IgD-negative memory B cell (primary cell): ENCODE data around the gene BLM. TPM values are rescaled to one million over a fixed set of nuclear protein-coding genes. Genes with fewer than 3 reads are reported as not detected.
"Not testable (repeated sequence)": the region's sequence is repeated elsewhere in the genome, so short reads cannot be mapped to it uniquely, and the experiment has no call there.

ENCODE experiments used
- H3K27ac Mint-ChIP-seq, 3 donors: one replicate each; pipeline ENCODE4 v1.8.0; 2020 to 2022; ENCODE audit warnings: mild to moderate bottlenecking in 3 of 3, mixed read lengths in 3 of 3, moderate library complexity in 1 of 3
- H3K27me3 Mint-ChIP-seq: one replicate; pipeline ENCODE4 v1.8.0; 2021; ENCODE audit warnings: mixed read lengths
- H3K36me3 Mint-ChIP-seq: one replicate; pipeline ENCODE4 v1.8.0; 2020; ENCODE audit warnings: mild to moderate bottlenecking, mixed read lengths
- H3K4me1 Mint-ChIP-seq, 3 donors: one replicate each; pipeline ENCODE4 v1.8.0; 2020 to 2022; ENCODE audit warnings: mixed read lengths in 3 of 3, mild to moderate bottlenecking in 1 of 3
- H3K4me3 Mint-ChIP-seq, 4 donors: one replicate each; pipeline ENCODE4 v1.8.0; 2020 to 2022; ENCODE audit warnings: mild to moderate bottlenecking in 4 of 4, mixed read lengths in 4 of 4, moderate library complexity in 3 of 4
- H3K9me3 Mint-ChIP-seq, 3 donors: one replicate each; pipeline ENCODE4 v1.8.0; 2020 to 2021; ENCODE audit warnings: mixed read lengths in 3 of 3, mild to moderate bottlenecking in 1 of 3
- polyA plus RNA-seq: library from polyadenylated mRNA; unstranded; fragments of 300-500 nt; fragmentation: Illumina TruSeq; gene quantifications from one replicate; pipeline ENCODE4 v1.2.3, GENCODE V29; 2021

The BLM gene
- polyA plus RNA-seq, 1 donor from 2014 or later: 14.4 TPM

DNA sequence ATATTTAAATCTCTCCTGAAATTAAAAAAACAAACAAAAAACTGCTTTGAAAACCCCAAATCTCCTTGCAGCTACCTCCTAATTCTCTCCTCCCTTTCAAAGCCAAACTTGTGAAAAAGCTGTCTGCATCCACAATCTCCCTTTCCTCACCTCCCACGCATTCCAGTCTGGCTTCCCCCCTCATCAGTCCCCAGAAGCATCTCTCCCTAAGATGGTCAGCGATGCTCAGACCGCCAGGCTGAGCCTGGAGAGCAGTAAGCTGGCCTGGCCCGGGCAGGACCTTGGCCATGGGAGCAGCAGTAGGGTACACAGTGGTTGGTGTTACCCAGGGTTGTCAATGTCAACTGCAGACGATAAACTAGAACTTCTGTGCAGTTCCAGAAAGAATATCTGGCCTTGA, 32.9 kb upstream of the BLM start:
- Mint-ChIP-seq H3K9me3 (peaks cover 0 to 3% (median 0%) of the 10 kb centered on the region in 3 donors), H3K27me3 (peaks cover 5% of the 10 kb centered on the region), H3K4me3 (no peak overlapping the region), H3K36me3 (peaks cover 7% of the 10 kb centered on the region), H3K4me1 (peaks cover 10 to 14% (median 13%) of the 10 kb centered on the region in 3 donors), H3K27ac (no peak overlapping the region)

DNA sequence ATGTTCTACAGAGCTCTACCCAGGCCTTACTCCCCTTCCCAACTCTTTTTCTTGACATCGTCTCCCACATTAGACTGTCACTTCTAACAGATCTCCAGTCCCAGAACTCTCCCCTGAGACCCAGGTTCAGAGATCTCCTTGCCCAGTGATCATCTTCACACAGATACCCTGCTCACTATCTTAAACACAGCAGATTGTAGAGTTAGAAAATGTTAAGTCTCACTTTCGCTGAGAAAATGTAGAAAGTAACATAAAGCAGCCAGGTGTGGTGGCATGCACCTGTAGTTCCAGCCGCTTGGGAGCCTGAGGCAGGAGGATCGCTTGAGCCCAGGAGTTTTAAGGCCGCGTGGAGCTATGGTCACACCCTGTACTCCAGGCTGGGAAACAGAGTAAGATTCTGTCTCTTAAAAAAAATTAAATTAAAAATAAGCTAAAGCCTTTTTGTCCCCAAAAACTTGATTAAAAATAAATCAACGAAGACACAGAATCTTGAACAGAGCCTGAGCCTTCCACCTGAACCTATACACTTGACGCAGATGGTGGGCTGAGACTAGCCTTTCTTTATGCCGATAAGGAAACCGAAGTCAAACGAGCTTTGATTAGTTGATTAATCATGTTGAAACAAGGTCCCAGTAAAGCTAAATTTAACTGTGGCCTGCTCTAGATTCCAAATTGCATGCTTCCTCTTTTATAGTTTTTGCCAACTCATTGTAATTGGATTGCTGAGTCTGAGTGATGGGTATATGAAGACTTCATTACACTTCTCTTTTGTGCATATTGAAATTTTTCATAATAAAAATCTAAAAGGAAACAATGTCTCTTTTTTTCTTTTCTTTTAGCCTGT, 31.3 kb upstream of the BLM start:
- Mint-ChIP-seq H3K36me3 (peaks cover 7% of the 10 kb centered on the region), H3K9me3 (peaks cover 0 to 5% (median 0%) of the 10 kb centered on the region in 3 donors), H3K4me1 (peaks cover 10 to 14% (median 13%) of the 10 kb centered on the region in 3 donors), H3K27ac (peak overlapping the region in 1 of 3 donors; percentile 51), H3K4me3 (no peak overlapping the region), H3K27me3 (peaks cover 5% of the 10 kb centered on the region)

DNA sequence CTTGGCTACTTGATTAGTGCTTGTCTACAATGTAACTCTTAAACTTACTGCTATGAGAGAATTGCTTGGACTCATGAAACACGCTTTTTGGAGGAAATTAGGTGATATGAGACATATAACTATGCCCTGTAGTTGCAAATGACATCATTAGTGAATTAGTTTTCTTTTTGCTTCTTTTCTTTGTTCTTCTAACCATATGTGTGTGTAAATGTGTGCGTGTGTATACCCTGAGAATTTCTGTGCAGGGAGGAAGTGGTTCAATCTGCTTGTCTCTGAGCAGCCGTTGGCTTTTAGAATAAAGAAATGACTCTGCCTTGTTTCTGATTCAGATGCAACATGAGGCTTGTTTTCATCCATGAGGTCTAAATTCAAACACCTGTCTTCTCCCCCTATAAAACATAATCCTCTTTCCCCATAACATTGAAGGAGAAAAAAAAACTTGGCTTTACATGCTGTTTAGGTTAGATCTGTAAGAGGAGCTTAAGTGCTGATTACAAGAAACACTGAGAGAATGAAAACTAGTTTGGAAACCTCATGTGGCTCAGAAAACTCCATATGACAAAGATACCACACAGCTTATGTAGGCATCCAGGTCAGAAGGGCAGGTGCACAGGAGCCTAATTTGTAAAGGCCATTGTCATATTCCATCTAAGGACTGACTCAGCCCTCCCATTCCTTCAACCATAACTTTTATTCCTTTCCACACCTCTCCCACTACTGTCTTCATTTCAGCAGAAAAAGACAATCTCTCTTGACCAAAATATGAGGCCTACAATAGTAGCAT, 30.5 kb upstream of the BLM start:
- H3K27me3 Mint-ChIP-seq: peaks cover 5% of the 10 kb centered on the region
- no peak overlapping the region for H3K27ac Mint-ChIP-seq
- H3K4me1 Mint-ChIP-seq: peaks cover 10 to 14% (median 13%) of the 10 kb centered on the region in 3 donors
- H3K9me3 Mint-ChIP-seq: peaks cover 0 to 5% (median 0%) of the 10 kb centered on the region in 3 donors
- H3K4me3 Mint-ChIP-seq: no peak overlapping the region
- peaks cover 5% of the 10 kb centered on the region for H3K36me3 Mint-ChIP-seq

DNA sequence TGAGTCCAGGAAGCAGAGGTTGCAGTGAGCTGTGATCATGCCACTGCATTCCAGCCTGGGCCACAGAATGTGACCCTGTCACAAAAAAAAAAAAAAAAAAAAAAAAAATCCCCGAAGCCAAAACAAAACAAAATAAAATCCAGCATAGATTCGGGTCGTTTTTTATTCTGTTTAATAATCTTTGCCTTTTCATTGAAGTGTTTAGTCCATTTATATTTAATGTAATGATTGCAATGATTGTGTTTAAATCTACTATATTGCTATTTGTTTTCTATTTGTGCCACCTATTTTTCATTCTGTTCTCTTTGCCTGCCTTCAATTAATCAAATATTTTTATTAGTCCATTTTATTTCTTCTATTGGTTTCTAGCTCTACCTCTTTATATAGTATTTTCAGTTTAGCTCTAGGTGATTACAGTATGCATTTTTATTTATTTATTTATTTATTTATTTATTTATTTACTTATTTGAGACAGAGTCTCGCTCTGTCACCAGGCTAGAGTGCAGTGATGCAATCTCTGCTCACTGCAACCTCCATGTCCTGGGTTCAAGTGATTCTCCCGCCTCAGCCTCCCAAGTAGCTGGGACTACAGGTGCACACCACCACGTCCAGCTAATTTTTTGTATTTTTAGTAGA, 27.7 kb upstream of the BLM start:
- H3K27ac Mint-ChIP-seq, H3K4me3 Mint-ChIP-seq, H3K27me3 Mint-ChIP-seq, H3K9me3 Mint-ChIP-seq, H3K36me3 Mint-ChIP-seq: not testable (repeated sequence)
- peaks cover 13 to 16% (median 14%) of the 10 kb centered on the region in 3 donors for H3K4me1 Mint-ChIP-seq

DNA sequence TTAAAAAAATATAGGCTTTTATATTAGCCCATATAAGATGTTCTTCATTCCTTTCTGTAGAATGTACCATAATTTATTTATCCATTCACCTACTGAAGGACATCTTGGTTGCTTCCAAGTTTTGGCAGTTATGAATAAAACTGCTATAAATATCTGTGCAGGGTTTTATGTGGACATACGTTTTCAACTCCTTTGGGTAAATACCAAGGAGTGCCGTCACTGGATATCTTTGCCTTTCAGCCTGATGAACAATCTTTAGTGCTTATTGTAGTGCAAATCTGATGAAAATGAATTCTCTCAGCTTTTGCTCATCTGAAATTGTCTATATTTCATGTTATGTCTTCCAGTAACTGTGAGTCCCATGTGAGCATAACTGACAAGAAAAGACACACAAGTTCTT, 26.6 kb upstream of the BLM start:
- peaks cover 2% of the 10 kb centered on the region for H3K27me3 Mint-ChIP-seq
- peaks cover 2% of the 10 kb centered on the region for H3K36me3 Mint-ChIP-seq
- no peak overlapping the region for H3K27ac Mint-ChIP-seq
- H3K4me1 Mint-ChIP-seq: peaks cover 10 to 16% (median 13%) of the 10 kb centered on the region in 3 donors
- H3K9me3 Mint-ChIP-seq: peaks cover 0 to 5% (median 0%) of the 10 kb centered on the region in 3 donors
- H3K4me3 Mint-ChIP-seq: no peak overlapping the region

DNA sequence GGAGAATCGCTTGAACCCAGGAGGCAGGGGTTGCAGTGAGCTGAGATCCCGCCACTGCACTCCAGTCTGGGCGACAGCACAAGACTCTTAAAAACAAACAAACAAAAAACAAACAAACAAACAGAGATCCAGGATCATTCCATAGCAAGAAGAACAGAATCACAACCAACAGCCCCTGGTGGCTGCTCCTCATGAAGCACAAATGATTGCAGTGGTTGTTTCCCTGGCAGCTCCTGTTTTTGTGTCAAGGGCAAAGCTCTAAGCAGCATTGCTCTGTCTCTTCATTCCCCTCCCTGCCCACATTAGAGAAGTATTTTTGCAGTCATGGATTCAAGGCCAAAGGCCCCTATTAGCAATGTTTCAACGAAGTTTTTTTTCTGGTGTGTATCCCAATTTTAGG, 25.8 kb upstream of the BLM start:
- Mint-ChIP-seq H3K4me1 (peaks cover 5 to 10% (median 8%) of the 10 kb centered on the region in 3 donors), H3K27me3 (peaks cover 1% of the 10 kb centered on the region), H3K4me3 (no peak overlapping the region), H3K9me3 (peaks cover 0 to 5% (median 0%) of the 10 kb centered on the region in 3 donors), H3K27ac (no peak overlapping the region), H3K36me3 (peaks cover 2% of the 10 kb centered on the region)

DNA sequence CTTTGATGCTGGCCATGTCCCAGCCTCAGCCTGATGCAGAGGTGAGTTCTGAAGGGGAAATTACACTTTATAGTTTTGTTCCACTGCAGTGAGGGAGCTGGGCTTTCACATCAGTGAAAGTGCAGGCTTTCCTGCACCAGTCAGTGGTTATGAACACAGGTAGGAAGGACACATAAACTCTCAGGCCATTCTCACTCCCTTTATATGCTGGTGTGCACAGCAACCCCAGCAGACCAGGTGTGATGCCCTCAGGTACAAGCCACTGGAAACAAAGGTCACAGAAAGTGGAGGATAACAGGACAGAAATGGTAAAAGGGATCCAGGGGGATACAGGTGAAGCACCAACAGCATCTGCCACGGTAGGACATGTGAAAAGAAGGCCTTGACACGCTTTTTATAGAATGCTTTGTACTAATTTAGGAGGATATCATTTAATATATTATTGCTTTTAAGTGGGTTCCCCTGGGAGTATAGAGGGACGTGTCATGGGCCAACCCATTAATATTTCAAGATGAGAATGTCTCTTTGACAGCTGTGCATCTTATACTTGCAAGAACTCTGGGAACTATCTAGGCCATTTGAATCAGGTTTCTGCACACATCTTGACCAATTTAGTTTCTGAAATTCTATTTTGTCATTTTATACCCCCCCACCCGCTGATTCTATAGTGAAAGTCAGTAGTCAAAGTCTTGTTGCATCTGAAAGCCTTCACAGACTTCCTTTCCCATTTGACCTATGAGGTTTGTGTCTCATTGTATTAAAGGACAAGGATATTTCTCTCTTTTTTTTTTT, 25.0 kb upstream of the BLM start:
- Mint-ChIP-seq H3K36me3 (peaks cover 2% of the 10 kb centered on the region), H3K4me3 (no peak overlapping the region), H3K27me3 (peaks cover 1% of the 10 kb centered on the region), H3K9me3 (peaks cover 0 to 5% (median 0%) of the 10 kb centered on the region in 3 donors), H3K27ac (no peak overlapping the region), H3K4me1 (peaks cover 0 to 6% (median 1%) of the 10 kb centered on the region in 3 donors)

DNA sequence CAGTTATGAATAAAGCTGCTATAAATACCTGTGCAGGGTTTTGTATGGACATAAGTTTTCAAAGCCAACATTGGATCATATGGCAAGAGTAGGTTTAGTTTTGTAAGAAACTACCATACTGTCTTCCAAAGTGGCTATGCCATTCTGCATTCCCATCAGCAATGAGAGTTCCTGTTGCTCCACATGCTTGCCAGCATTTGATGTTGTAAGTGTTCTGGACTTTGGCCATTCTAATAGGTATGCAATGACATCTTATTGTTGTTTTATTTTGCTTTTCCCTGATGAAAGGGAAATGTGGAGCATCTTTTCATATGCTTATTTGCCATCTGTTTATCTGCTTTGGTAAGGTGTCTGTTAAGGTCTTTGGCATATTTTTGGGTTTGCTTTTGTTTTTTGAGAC, 22.2 kb upstream of the BLM start:
- Mint-ChIP-seq H3K27ac (no peak overlapping the region), H3K9me3 (no peaks in the 10 kb centered on the region), H3K27me3 (peaks cover 1% of the 10 kb centered on the region), H3K36me3 (peaks cover under 1% of the 10 kb centered on the region), H3K4me3 (no peak overlapping the region), H3K4me1 (peaks cover 0 to 6% (median 1%) of the 10 kb centered on the region in 3 donors)

DNA sequence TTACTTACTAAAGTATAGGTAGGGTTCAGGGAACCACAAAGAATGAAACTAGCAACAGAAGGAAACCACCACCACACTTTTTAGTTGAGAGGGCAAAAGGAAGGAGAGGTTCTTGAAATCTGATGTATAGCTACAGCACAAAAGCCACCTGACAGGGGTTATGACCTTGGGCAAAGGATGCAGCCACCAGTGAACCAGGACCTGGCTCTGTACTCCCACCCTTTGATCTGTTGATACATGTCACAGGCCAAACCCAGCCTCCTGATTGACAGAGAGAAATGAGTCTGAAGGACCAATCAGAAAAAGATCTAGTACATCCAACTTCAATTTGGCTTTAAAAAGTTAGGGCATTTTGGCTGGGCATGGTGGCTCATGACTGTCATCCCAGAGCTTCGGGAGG, 20.0 kb upstream of the BLM start:
- H3K27ac Mint-ChIP-seq: no peak overlapping the region
- H3K4me3 Mint-ChIP-seq: no peak overlapping the region
- H3K27me3 Mint-ChIP-seq: no peaks in the 10 kb centered on the region
- H3K4me1 Mint-ChIP-seq: peaks cover 0 to 6% (median 1%) of the 10 kb centered on the region in 3 donors
- H3K9me3 Mint-ChIP-seq: no peaks in the 10 kb centered on the region
- H3K36me3 Mint-ChIP-seq: peaks cover 2% of the 10 kb centered on the region

DNA sequence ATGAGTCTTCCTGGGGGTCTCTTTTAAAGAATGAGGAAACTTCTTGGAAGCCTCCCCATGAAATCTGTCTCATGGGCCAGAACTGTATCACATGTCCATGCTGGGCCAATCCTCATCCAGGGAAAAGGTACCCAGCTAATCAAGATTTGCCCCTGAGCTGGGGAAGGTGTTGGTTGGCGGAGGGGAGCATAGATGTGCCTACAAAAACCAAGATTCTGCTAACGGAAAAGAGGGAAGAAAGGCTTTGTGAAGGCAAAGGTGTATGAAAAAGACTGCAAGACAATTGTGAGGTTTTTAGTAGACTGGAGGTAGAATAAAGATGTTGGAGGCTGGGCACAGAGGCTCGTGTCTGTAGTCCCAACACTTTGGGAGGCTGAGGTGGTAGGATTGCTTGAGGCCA, 18.5 kb upstream of the BLM start:
- Mint-ChIP-seq H3K4me3 (no peak overlapping the region), H3K27me3 (no peaks in the 10 kb centered on the region), H3K4me1 (peaks cover 0 to 3% (median 1%) of the 10 kb centered on the region in 3 donors), H3K36me3 (peaks cover 4% of the 10 kb centered on the region), H3K27ac (no peak overlapping the region), H3K9me3 (peaks cover 2 to 6% (median 6%) of the 10 kb centered on the region in 3 donors)

DNA sequence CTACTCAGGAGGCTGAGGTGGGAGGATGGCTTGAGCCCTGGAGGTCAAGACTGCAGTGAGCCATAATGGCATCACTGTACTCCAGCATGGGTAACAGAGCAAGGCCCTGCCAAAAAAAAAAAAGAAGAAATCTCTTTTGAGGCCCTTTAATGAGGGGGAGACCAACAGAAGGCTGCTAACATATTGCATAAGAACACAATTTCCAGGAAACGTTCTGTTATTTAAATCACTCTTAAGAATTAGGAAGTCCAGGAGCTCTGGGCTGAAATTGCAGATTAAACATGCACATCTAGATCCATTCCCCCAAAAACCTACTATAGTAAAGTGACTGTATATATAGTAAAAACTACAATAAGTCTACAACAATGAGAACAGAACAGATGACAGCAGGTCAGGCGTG, 16.1 kb upstream of the BLM start:
- no peaks in the 10 kb centered on the region for H3K4me1 Mint-ChIP-seq
- peaks cover 2 to 6% (median 6%) of the 10 kb centered on the region in 3 donors for H3K9me3 Mint-ChIP-seq
- H3K36me3 Mint-ChIP-seq: peaks cover 4% of the 10 kb centered on the region
- peak overlapping the region in 1 of 3 donors; percentile 67 for H3K27ac Mint-ChIP-seq
- no peaks in the 10 kb centered on the region for H3K27me3 Mint-ChIP-seq
- H3K4me3 Mint-ChIP-seq: no peak overlapping the region

DNA sequence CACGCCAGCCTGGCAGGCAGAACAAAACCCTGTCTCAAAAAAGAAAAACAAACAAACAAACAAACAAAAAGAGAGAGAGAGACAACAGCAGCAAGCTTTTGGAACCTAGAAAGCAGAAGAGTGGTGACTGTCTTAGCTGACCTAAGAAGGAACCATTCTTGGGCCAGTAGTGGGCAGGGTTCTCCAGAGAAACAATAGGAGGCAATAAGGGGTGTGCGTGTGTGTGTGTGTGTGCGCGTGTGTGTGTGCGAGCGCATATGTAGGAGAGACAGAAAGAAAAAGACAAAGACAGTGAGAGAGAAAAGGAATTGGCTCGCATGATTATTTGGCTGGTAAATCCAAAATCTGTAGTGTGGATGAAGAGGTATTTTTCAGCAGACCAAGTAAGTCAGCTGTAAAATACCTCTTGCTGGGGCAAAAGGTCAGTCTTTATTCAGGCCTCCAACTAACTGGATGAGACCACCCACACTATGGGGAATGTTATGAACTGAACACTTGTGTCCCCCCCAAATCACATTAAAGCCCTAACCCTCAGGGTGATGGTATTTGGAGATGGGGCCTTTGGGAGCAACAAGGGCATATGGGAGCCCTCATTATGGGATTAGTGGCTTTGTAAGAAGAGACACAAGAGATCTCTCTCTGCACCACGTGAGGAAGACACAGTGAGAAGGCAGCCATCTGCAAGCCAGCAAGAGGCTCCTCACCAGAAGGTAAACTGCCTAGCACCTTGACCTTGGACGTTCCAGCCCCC, 15.1 kb upstream of the BLM start:
- H3K9me3 Mint-ChIP-seq: peaks cover 2 to 6% (median 6%) of the 10 kb centered on the region in 3 donors

DNA sequence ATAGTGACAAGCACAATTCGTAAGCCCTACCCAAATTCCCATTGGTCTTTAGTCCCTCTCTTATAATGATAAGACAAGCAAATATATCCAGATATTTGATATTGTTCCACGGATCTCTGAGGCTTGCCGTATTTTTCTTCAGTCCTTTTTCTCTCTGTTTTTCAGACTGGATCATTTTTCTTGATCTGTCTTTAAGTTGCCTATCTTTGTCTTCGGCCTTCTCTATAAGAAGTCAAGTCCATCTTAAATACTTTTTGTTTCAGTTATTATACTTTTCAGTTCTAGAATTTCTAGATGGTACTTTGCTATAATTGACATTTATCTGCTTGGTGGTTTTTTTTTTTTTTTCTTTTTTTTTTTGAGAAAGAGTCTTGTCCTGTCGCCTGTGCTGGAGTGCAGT, 13.7 kb upstream of the BLM start:
- H3K27me3 Mint-ChIP-seq: no peaks in the 10 kb centered on the region
- H3K36me3 Mint-ChIP-seq: peaks cover 4% of the 10 kb centered on the region
- H3K4me1 Mint-ChIP-seq: no peaks in the 10 kb centered on the region
- H3K27ac Mint-ChIP-seq: no peak overlapping the region
- H3K9me3 Mint-ChIP-seq: peaks cover 2 to 6% (median 6%) of the 10 kb centered on the region in 3 donors
- no peak overlapping the region for H3K4me3 Mint-ChIP-seq

More for the DNA sequence above, 15.1 kb upstream of the BLM start:
- Mint-ChIP-seq H3K4me3 (no peak overlapping the region), H3K27ac (peak overlapping the region in 1 of 3 donors; percentile 67), H3K4me1 (no peaks in the 10 kb centered on the region), H3K36me3 (peaks cover 4% of the 10 kb centered on the region), H3K27me3 (no peaks in the 10 kb centered on the region)

DNA sequence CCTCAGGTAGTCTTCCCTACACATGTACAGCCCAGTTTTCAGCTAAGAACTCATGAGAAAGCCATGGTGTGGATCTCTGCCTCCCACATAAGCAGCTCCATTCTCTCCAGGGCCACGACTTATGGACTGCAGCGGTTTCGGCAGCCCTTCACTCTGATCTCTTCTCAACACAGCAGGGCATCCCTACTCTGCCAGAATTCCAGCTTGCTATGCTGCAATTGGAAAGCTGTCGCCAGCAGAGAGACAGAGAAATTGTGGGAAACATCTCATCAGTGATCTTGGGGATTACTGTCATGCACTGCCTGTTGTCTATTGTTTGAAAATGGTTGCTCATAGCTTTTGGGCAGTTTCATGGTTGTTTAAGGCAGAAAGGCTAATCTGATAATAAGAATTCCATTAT, 11.9 kb upstream of the BLM start:
- peak overlapping the region in 1 of 4 donors; percentile 10 for H3K4me3 Mint-ChIP-seq
- H3K27ac Mint-ChIP-seq: no peak overlapping the region
- peaks cover 2 to 6% (median 6%) of the 10 kb centered on the region in 3 donors for H3K9me3 Mint-ChIP-seq
- no peaks in the 10 kb centered on the region for H3K27me3 Mint-ChIP-seq
- no peaks in the 10 kb centered on the region for H3K4me1 Mint-ChIP-seq
- peaks cover 2% of the 10 kb centered on the region for H3K36me3 Mint-ChIP-seq
